ENCODE measurements around the gene NFATC3. TPM values are rescaled to one million over a fixed set of nuclear protein-coding genes. Genes with fewer than 3 reads are reported as not detected.

Gene NFATC3
- total RNA-seq, 1 experiment from 2014 or later: 12.1 TPM

DNA sequence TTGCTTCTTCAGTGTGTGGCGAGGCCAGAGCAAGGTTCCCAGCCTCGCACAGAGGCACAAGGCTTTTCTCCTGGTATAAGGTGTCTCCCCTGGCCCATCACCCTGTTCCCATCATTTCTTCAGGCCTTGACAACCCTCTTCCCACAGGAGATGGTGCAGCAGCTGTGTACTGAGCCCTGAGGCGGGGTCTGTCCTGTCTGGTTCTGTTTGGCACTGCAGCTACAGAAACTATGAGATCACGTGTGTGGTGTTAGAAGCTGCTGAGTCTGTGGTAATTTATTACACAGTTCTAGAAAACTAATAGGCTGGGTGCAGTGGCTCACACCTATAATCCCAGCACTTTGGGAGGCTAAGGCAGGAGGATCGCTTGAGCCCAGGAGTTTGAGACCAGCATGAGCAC is 167.2 kb downstream of the NFATC3 start:
- Histone ChIP-seq H4K20me1 (ENCODE audit: low read length) (no peaks in the 10 kb centered on the region), H3K9ac (ENCODE audit: low read length) (no peak overlapping the region), H3K4me2 (ENCODE audit: low read length) (no peak overlapping the region), H3K4me3 (ENCODE audit: low read length) (no peak overlapping the region), H3K36me3 (ENCODE audit: low read depth, low read length) (no peaks in the 10 kb centered on the region; the same call in 1 of the 2 replicates), H3K27ac (ENCODE audit: low read length) (no peak overlapping the region), H3K9me3 (ENCODE audit: low read length) (no peaks in the 10 kb centered on the region), H3K27me3 (ENCODE audit: low read length) (no peaks in the 10 kb centered on the region), H3F3A (ENCODE audit: low read length, unreplicated experiment) (no peaks in the 10 kb centered on the region), H3K9me2 (replicated peaks; ENCODE audit: low read length) (no peaks in the 10 kb centered on the region), H3K79me2 (ENCODE audit: low read length) (no peaks in the 10 kb centered on the region), H2AFZ (ENCODE audit: low read length) (no peak overlapping the region), H3K4me1 (ENCODE audit: insufficient read depth, low read length) (peaks cover 5% of the 10 kb centered on the region)
- TF ChIP-seq EZH2phosphoT487 (IDR thresholded peaks at IDR 0.05; ENCODE audit: borderline replicate concordance, low read length) (no peak), EZH2 (IDR thresholded peaks at IDR 0.05; ENCODE audit: low read length, unreplicated experiment) (no peak)
- TF ChIP-seq, protein P1, sequence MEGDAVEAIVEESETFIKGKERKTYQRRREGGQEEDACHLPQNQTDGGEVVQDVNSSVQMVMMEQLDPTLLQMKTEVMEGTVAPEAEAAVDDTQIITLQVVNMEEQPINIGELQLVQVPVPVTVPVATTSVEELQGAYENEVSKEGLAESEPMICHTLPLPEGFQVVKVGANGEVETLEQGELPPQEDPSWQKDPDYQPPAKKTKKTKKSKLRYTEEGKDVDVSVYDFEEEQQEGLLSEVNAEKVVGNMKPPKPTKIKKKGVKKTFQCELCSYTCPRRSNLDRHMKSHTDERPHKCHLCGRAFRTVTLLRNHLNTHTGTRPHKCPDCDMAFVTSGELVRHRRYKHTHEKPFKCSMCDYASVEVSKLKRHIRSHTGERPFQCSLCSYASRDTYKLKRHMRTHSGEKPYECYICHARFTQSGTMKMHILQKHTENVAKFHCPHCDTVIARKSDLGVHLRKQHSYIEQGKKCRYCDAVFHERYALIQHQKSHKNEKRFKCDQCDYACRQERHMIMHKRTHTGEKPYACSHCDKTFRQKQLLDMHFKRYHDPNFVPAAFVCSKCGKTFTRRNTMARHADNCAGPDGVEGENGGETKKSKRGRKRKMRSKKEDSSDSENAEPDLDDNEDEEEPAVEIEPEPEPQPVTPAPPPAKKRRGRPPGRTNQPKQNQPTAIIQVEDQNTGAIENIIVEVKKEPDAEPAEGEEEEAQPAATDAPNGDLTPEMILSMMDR (conservative IDR thresholded peaks at IDR 0.05; ENCODE audit: low read depth, low read length): no peak
- intact Hi-C loops (cut with micrococcal nuclease): no loop called here
- BruUV-seq (replicated peaks): no TSS peak
- ChIA-PET POLR2A (ENCODE audit: unreplicated experiment) (no interaction called here), CTCF (no interaction called here)
- ATAC-seq (no peak), DNase-seq (no peak)

DNA sequence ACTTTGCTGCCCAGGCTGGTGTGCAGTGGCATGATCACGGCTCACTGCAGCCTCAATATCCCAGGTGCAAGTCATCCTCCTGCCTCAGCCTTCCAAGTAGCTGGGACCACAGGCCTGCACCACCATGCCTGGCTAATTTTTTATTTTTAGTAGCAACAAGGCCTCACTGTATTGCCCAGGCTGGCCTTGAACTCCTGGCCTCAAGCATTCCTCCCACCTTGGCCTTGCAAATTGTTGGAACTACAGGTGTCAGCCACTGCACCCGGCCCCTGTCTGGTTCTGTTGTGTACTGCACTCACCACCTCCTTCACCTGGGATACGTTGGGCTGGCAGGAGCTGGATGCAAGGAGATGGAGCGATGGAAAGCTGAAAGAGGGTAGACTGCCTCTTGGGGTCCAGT is 168.6 kb downstream of the NFATC3 start:
- Histone ChIP-seq H3K9me3 (ENCODE audit: low read length) (no peaks in the 10 kb centered on the region), H3K79me2 (ENCODE audit: low read length) (no peaks in the 10 kb centered on the region), H3K4me1 (ENCODE audit: insufficient read depth, low read length) (peaks cover 18% of the 10 kb centered on the region), H3K27me3 (ENCODE audit: low read length) (no peaks in the 10 kb centered on the region), H2AFZ (ENCODE audit: low read length) (no peak overlapping the region), H4K20me1 (ENCODE audit: low read length) (no peaks in the 10 kb centered on the region), H3K36me3 (ENCODE audit: low read depth, low read length) (no peaks in the 10 kb centered on the region; the same call in 1 of the 2 replicates), H3K4me3 (ENCODE audit: low read length) (no peak overlapping the region), H3K9ac (ENCODE audit: low read length) (no peak overlapping the region), H3K4me2 (ENCODE audit: low read length) (no peak overlapping the region), H3K27ac (ENCODE audit: low read length) (no peak overlapping the region), H3F3A (ENCODE audit: low read length, unreplicated experiment) (peaks cover 4% of the 10 kb centered on the region), H3K9me2 (replicated peaks; ENCODE audit: low read length) (no peaks in the 10 kb centered on the region)
- ChIA-PET POLR2A (ENCODE audit: unreplicated experiment) (no interaction called here), CTCF (no interaction called here)
- DNase-seq: no peak
- intact Hi-C loops (cut with micrococcal nuclease): no loop called here
- TF ChIP-seq, protein P1 (conservative IDR thresholded peaks at IDR 0.05; ENCODE audit: low read depth, low read length): no peak
- TF ChIP-seq EZH2phosphoT487 (IDR thresholded peaks at IDR 0.05; ENCODE audit: borderline replicate concordance, low read length) (no peak), EZH2 (IDR thresholded peaks at IDR 0.05; ENCODE audit: low read length, unreplicated experiment) (no peak)
- ATAC-seq: no peak
- BruUV-seq (replicated peaks): no TSS peak

DNA sequence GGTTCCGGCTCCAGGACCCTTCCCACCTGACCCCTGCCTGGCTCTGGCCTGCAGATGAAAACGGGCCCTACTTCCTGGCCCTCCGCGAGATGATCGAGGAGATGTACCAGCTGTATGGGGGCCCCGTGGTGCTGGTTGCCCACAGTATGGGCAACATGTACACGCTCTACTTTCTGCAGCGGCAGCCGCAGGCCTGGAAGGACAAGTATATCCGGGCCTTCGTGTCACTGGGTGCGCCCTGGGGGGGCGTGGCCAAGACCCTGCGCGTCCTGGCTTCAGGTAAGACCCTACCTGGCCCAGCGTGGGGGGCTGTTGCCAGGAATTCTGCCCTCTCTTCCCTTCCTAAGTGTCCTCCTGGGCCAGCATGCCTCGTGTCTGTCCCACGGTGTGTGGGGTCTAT is 170.5 kb downstream of the NFATC3 start:
- Histone ChIP-seq H3K9me2 (replicated peaks; ENCODE audit: low read length) (no peaks in the 10 kb centered on the region), H3F3A (ENCODE audit: low read length, unreplicated experiment) (peaks cover 4% of the 10 kb centered on the region), H3K4me1 (ENCODE audit: insufficient read depth, low read length) (peaks cover 18% of the 10 kb centered on the region), H3K27ac (ENCODE audit: low read length) (no peak overlapping the region), H3K36me3 (ENCODE audit: low read depth, low read length) (no peaks in the 10 kb centered on the region; the same call in 1 of the 2 replicates), H3K9me3 (ENCODE audit: low read length) (no peaks in the 10 kb centered on the region), H3K4me3 (ENCODE audit: low read length) (no peak overlapping the region), H3K4me2 (ENCODE audit: low read length) (no peak overlapping the region), H2AFZ (ENCODE audit: low read length) (no peak overlapping the region), H3K9ac (ENCODE audit: low read length) (no peak overlapping the region), H3K79me2 (ENCODE audit: low read length) (no peaks in the 10 kb centered on the region), H4K20me1 (ENCODE audit: low read length) (no peaks in the 10 kb centered on the region), H3K27me3 (ENCODE audit: low read length) (no peaks in the 10 kb centered on the region)
- no TSS peak for BruUV-seq (replicated peaks)
- ATAC-seq (no peak), DNase-seq (no peak)
- intact Hi-C loops (cut with micrococcal nuclease): no loop called here
- TF ChIP-seq, protein P1 (conservative IDR thresholded peaks at IDR 0.05; ENCODE audit: low read depth, low read length): no peak
- TF ChIP-seq EZH2 (IDR thresholded peaks at IDR 0.05; ENCODE audit: low read length, unreplicated experiment) (no peak), EZH2phosphoT487 (IDR thresholded peaks at IDR 0.05; ENCODE audit: borderline replicate concordance, low read length) (no peak)
- ChIA-PET POLR2A (ENCODE audit: unreplicated experiment) (no interaction called here), CTCF (no interaction called here)

Measured in PC-3 (cell line).